Activated CD8-positive, alpha-beta memory T cell treated with anti-CD3 and anti-CD28 coated beads for 48 hours (primary cell): ENCODE measurements around the gene DES.
A peak's percentile ranks its signal among the peaks of the same experiment; 100 is the strongest.

Experiments
- DNase-seq, 3 experiments: peaks; one replicate each; pipeline ENCODE4 v3.0.0-alpha.2; 2020; ENCODE audit warnings: low read depth in 2 of 3, low spot score in 2 of 3

DES gene

DNA sequence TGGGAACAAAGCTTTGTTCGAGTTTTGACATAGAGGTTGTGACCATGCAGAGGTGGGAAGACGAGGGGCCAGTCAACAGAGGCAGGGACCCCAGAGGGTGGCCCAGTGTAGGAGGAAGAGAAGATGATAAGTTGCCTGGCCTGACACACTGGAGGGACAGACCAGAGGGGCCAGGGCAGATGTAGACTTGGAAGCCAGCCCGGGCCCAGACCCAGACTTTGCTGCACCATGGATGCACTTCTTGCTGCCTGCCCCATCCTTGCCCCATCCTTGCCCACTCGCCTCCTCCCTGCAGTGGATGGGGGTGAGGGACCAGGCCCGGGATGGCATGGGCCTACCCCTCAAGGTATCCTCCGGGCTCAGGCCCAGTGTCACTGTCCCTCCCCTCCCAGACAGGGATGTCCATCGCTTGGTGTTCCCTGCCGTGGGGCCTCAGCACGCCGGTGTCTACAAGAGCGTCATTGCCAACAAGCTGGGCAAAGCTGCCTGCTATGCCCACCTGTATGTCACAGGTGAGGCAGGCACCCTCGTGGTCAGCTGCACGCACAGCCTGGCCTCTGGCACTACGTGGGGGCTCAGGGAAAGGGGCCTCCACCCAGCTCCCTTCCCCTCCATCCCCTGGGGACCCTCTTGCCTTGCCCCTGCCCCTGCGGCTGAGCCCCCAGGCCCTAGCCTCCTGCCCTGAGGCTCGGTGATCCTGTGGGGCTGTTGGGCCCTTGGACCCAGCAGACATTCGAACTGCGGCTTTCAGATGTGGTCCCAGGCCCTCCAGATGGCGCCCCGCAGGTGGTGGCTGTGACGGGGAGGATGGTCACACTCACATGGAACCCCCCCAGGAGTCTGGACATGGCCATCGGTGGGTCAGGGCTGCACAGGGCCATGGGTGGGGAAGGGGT is 53.5 kb downstream of the DES start:
- no peak for DNase-seq

DNA sequence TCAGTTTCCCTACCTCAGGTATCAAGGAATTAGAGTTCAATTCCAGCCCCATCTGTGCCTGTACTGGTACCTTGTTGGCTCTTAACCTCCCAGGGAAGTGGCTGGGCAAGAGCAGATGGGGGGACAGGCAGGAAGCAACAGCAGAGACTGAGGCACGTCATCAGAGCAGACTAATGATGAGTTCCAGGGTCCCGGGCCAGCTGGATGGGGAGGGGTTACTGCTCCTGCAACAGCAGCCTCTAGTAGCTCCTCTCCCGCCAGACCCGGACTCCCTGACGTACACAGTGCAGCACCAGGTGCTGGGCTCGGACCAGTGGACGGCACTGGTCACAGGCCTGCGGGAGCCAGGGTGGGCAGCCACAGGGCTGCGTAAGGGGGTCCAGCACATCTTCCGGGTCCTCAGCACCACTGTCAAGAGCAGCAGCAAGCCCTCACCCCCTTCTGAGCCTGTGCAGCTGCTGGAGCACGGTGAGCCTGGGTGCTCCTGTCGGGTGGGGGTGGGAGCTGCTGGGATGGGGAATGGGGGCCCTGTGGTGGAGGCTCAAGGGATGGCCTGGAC is 54.5 kb downstream of the DES start:
- DNase-seq, result no peak

DNA sequence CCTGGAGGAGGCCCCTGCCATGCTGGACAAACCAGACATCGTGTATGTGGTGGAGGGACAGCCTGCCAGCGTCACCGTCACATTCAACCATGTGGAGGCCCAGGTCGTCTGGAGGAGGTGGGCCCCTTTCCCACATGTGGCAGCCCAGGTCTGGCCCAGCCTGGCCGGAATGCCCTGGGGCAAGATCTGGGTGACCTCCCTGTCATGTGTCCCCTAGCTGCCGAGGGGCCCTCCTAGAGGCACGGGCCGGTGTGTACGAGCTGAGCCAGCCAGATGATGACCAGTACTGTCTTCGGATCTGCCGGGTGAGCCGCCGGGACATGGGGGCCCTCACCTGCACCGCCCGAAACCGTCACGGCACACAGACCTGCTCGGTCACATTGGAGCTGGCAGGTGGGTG is 55.3 kb downstream of the DES start:
- no peak for DNase-seq

DNA sequence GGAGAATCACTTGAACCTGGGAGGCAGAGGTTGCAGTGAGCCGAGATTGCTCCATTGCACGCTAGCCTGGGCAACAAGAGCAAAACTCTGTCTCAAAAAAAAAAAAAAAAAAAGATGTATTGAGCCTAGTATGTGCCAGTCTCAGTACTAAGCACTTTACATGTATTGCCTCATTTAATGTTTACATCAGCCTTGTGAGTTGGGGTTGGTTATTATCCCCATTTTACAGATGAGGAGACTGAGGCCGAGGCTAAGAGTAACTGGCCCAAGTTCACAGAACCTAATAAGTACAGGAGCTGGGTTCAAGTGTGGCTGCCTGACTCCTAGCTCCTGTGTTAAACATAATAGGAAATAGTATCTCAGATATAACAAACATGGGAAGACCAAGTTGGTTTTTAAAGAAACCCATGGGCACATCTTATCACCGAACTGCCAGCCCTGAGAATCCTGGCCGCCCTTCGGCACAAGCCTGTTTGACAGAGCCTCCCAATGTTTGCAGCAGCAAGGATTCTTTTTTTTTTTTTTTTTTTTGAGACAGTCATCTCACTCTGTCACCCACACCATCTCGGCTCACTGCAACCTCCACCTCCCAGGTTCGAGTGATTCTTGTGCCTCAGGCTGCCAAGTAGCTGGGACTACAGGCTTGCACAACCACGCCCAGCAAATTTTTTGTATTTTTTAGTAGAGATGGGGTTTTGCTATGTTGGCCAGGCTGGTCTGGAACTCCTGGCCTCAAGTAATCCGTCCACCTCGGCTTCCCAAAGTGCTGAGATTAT is 56.3 kb downstream of the DES start:
- DNase-seq, result no peak

DNA sequence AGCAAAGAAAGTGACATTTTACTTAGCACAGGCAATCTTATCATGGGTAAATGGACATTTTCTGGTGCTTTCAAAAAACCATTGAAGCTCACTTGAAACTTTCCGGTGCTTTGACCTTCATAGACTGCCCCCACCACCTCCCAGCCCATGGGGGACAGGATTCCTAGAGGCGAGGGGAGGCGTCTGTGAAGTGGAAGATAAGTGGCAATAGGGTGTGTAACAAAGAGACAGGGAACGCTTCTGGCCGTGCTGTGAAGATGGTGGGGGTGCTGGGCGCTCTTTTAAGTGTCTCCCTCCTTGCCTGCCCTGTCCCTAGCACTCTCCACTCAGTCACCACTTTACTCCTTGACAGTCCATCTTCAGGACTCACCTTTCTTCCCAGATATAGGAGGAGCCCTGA is 57.1 kb downstream of the DES start:
- no peak for DNase-seq

DNA sequence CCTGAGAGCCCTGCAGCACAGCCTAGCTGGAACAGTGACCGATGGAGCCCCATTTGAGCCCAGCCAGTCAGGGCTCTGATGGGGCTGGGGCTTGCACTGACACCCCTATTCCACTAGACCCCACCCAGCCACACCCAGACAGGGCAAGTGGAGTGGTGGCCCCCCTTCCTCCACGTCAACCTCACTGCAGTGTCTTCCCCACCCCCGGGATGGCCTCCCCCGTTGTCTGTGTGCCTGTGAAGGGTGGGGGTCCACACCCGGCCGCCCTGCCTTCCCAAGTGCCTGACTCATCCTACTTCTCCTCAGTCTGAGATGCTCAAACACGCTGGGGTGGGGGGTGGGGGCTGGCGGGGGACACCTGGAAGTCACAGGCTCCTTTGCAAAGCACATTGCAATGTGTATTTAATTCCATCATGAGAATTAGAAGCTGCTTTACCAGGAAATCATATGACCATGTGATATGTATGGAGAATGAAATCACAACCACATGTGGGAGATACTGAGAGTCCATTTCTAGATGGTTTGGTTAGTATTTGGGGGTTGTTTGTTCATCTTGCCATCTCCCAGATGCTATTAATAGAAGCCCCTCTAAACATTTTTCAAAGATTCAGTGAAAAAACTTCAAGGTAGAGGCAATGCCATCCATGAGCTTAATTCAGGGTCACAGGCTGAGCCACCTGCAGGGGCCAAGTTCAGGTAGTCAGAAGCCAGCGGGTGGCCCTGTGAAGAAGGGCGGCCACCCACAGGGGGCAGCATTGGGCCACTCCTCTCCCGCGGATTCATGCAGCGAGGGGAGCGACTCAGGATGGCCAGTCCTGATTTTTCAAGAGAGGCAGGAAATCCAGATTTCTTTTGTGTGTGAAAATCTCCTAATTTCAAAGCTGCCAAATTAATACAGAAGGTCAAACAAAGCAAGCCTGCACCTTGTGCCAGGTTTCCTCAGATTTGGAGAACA is 57.8 kb downstream of the DES start:
- peak in 2 of 3 experiments; percentile 47 to 50 for DNase-seq
